BJ (cell line): ENCODE results near the gene H3-3A. TPM values are rescaled to one million over a fixed set of nuclear protein-coding genes. Genes with fewer than 3 reads are reported as not detected.

Experiments
- CTCF ChIA-PET: fragments of 350-600 bp; formaldehyde crosslinking; extraction: SDS; loops from one replicate; lab custom pipeline; 2021; ENCODE audit warnings: antibody characterized with exemption, inconsistent platforms; lab: Yijun Ruan, JAX
- POLR2A ChIA-PET: fragments of 300-600 bp; sonication (Branson Sonifier 250); formaldehyde crosslinking; extraction: SDS; loops from one replicate; lab custom pipeline; 2021; ENCODE audit warnings: antibody characterized with exemption; lab: Charles Lee
- DNase-seq: peaks from one replicate; pipeline ENCODE4 v3.0.0-alpha.2; 2011; ENCODE audit warnings: low read depth
- H3K27me3 ChIP-seq: 2 replicates; pipeline ENCODE4 v1.6.0; 2011; ENCODE audit warnings: low read length; ENCODE audit not compliant: control insufficient read depth, insufficient read depth
- H3K36me3 ChIP-seq: 2 replicates; pipeline ENCODE4 v1.5.1; 2011; ENCODE audit warnings: low read length; ENCODE audit not compliant: control insufficient read depth, insufficient read depth
- H3K4me3 ChIP-seq: 2 replicates; pipeline ENCODE4 v1.5.1; 2011; ENCODE audit warnings: low read depth, mild to moderate bottlenecking, control low read depth, low read length
- polyA plus RNA-seq: library from polyadenylated mRNA; depleted of rRNA; stranded (reverse); fragments of >200 nt; gene quantifications from 2 replicates; pipeline ENCODE4 v1.2.3, GENCODE V29; 2011
- TF ChIP-seq, protein P1 (sequence below): IDR thresholded peaks from 2 replicates; pipeline ENCODE4 v1.5.1; 2011; ENCODE audit warnings: low read depth, mild to moderate bottlenecking, control low read depth, inconsistent platforms, low read length, moderate library complexity; ENCODE audit not compliant: insufficient read depth

The H3-3A gene
- polyA plus RNA-seq, 1 experiment, result 164 TPM

DNA sequence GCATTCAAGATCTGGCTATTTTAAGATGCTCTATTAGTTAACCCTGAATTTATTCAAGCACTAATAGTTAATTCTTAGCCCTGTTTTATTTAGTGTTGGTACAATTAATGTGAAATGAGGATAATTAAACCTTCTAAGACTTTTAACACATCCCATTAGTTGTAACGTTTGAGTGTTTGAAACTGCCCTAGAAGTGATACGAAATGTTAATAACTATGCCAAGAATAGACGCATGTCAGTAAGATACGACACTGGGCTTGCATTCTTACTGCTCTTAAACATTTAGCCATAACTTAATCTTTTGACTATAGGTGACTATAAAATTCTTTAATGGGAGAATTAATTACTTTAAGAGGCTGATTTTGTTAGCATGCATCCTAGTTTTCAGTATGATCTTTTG lies 9.8 kb downstream of the H3-3A start:
- Histone ChIP-seq H3K27me3 (no peaks in the 10 kb centered on the region), H3K4me3 (no peak overlapping the region), H3K36me3 (peaks cover 4% of the 10 kb centered on the region; the same call in 1 of the 2 replicates)
- DNase-seq, result no peak
- TF ChIP-seq, protein P1, sequence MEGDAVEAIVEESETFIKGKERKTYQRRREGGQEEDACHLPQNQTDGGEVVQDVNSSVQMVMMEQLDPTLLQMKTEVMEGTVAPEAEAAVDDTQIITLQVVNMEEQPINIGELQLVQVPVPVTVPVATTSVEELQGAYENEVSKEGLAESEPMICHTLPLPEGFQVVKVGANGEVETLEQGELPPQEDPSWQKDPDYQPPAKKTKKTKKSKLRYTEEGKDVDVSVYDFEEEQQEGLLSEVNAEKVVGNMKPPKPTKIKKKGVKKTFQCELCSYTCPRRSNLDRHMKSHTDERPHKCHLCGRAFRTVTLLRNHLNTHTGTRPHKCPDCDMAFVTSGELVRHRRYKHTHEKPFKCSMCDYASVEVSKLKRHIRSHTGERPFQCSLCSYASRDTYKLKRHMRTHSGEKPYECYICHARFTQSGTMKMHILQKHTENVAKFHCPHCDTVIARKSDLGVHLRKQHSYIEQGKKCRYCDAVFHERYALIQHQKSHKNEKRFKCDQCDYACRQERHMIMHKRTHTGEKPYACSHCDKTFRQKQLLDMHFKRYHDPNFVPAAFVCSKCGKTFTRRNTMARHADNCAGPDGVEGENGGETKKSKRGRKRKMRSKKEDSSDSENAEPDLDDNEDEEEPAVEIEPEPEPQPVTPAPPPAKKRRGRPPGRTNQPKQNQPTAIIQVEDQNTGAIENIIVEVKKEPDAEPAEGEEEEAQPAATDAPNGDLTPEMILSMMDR, result no peak
- ChIA-PET CTCF (no interaction called here), POLR2A (no interaction called here)

GRCh38 chr1:226073184-226073950 lies 10.9 kb downstream of the H3-3A start:
- H3K36me3 ChIP-seq, result peaks cover 2% of the 10 kb centered on the region; the same call in 1 of the 2 replicates
- TF ChIP-seq, protein P1, result no peak
- ChIA-PET POLR2A (no interaction called here), CTCF (interaction anchor here (1.7 kb wide), 1 partner anchor 8 kb away, joined by 14 read pairs; no protein-coding TSS in a partner anchor)
- no peak for DNase-seq
- H3K27me3 ChIP-seq, result no peaks in the 10 kb centered on the region
- H3K4me3 ChIP-seq, result no peak overlapping the region

GRCh38 chr1:226074046-226074445 lies 11.5 kb downstream of the H3-3A start:
- Histone ChIP-seq H3K27me3 (no peaks in the 10 kb centered on the region), H3K36me3 (peaks cover 1% of the 10 kb centered on the region; the same call in 1 of the 2 replicates), H3K4me3 (no peak overlapping the region)
- DNase-seq, result no peak
- TF ChIP-seq, protein P1, result no peak
- POLR2A ChIA-PET, result no interaction called here
- CTCF ChIA-PET, result interaction anchor here (0.6 to 1.9 kb wide), 3 partner anchors 9 to 629 kb away, joined by 5 to 14 read pairs (median 6); partner anchors contain the start of gene H3-3A

DNA sequence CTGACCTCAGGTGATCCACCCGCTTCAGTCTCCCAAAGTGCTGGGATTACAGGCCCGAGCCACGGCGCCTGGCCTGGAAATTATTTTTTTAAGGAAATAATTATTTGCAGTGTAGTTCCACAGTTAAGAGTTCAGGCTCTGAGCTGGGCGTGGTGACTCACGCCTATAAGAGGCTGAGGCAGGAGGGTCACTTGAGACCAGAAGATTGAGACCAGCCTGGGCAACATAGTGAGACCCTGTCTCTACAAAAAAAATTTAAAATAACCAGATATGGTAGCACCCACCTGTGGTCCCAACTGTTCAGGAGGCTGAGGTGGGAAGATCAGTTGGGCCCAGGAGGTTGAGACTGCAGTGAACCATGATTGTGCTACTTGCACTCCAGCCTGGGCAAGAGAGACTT lies 13.9 kb downstream of the H3-3A start:
- CTCF ChIA-PET, result interaction anchor here (1.4 to 2.2 kb wide), 2 partner anchors 11 to 49 kb away, joined by 3 to 10 read pairs; no protein-coding TSS in a partner anchor

GRCh38 chr1:226078374-226078773 lies 15.9 kb downstream of the H3-3A start:
- no peak overlapping the region for H3K4me3 ChIP-seq
- TF ChIP-seq, protein P1, result no peak
- no peaks in the 10 kb centered on the region for H3K36me3 ChIP-seq
- no peak for DNase-seq
- POLR2A ChIA-PET, result no interaction called here
- CTCF ChIA-PET, result interaction anchor here (1.6 to 2.2 kb wide), 3 partner anchors 10 to 13 kb away, joined by 4 to 10 read pairs (median 10); no protein-coding TSS in a partner anchor
- no peaks in the 10 kb centered on the region for H3K27me3 ChIP-seq

More for the DNA sequence above, 13.9 kb downstream of the H3-3A start:
- no peak for DNase-seq
- H3K36me3 ChIP-seq, result 0 out of 2 replicates have a peak, but pooled peaks cover 1% of the 10 kb centered on the region
- POLR2A ChIA-PET, result no interaction called here
- TF ChIP-seq, protein P1, result no peak
- no peaks in the 10 kb centered on the region for H3K27me3 ChIP-seq
- no peak overlapping the region for H3K4me3 ChIP-seq
